CD4-positive, CD25-positive, alpha-beta regulatory T cell (primary cell): ENCODE results near the gene CD300LD. TPM values are rescaled to one million over a fixed set of nuclear protein-coding genes. Genes with fewer than 3 reads are reported as not detected.

Experiments
- ATAC-seq, 2 donors: fragments of 150-1000 bp; cut with Tn5 transposase; one replicate each; pipeline ENCODE4 v1.10.0; 2021; ENCODE audit warnings: low read depth in 2 of 2, moderate number of reproducible peaks in 2 of 2, moderate library complexity in 1 of 2
- DNase-seq, 3 donors: peaks; one replicate each; pipeline versions ENCODE4 v3.0.0 to v3.0.0-alpha.2; 2012 to 2022; ENCODE audit warnings: mixed read lengths in 1 of 3
- H3K27ac ChIP-seq: one replicate; pipeline ENCODE4 v1.7.0; 2013; ENCODE audit warnings: mild to moderate bottlenecking, low read length; ENCODE audit not compliant: insufficient read depth, poor library complexity, severe bottlenecking
- H3K27me3 ChIP-seq: one replicate; pipeline ENCODE4 v1.7.0; 2013; ENCODE audit warnings: low read length; ENCODE audit not compliant: control insufficient read depth, insufficient read depth
- H3K36me3 ChIP-seq: one replicate; pipeline ENCODE4 v1.7.0; 2013; ENCODE audit warnings: mild to moderate bottlenecking, low read length, moderate library complexity; ENCODE audit not compliant: control insufficient read depth, insufficient read depth
- H3K4me1 ChIP-seq: 2 replicates; pipeline ENCODE4 v1.7.0; 2013; ENCODE audit warnings: mild to moderate bottlenecking, low read length; ENCODE audit not compliant: insufficient read depth, control insufficient read depth, poor library complexity, severe bottlenecking
- H3K4me3 ChIP-seq: one replicate; pipeline ENCODE4 v1.7.0; 2013; ENCODE audit warnings: low read depth, mild to moderate bottlenecking, low read length, moderate library complexity
- H3K9me3 ChIP-seq, 2 experiments: 1 replicate in 1 of 2; 2 replicates in 1 of 2; pipeline ENCODE4 v1.7.0; 2013; ENCODE audit warnings: low read length in 2 of 2, mild to moderate bottlenecking in 1 of 2, moderate library complexity in 1 of 2; ENCODE audit not compliant: control insufficient read depth in 2 of 2
- H3K27ac Mint-ChIP-seq, 3 donors: one replicate each; pipeline ENCODE4 v1.8.0; 2020 to 2022; ENCODE audit warnings: mild to moderate bottlenecking in 3 of 3, mixed read lengths in 3 of 3, moderate library complexity in 2 of 3
- H3K27me3 Mint-ChIP-seq: one replicate; pipeline ENCODE4 v1.8.0; 2022; ENCODE audit warnings: mild to moderate bottlenecking, mixed read lengths
- H3K36me3 Mint-ChIP-seq: one replicate; pipeline ENCODE4 v1.8.0; 2020; ENCODE audit warnings: mixed read lengths
- H3K4me1 Mint-ChIP-seq, 4 donors: one replicate each; pipeline ENCODE4 v1.8.0; 2020 to 2022; ENCODE audit warnings: mixed read lengths in 4 of 4, mild to moderate bottlenecking in 1 of 4
- H3K4me3 Mint-ChIP-seq, 4 donors: one replicate each; pipeline ENCODE4 v1.8.0; 2020 to 2022; ENCODE audit warnings: mild to moderate bottlenecking in 4 of 4, mixed read lengths in 4 of 4, moderate library complexity in 3 of 4
- H3K9me3 Mint-ChIP-seq, 7 donors: one replicate each; pipeline ENCODE4 v1.8.0; 2020 to 2022; ENCODE audit warnings: mixed read lengths in 7 of 7, mild to moderate bottlenecking in 3 of 7, moderate library complexity in 2 of 7
- polyA plus RNA-seq, 4 donors: library from polyadenylated mRNA; unstranded; fragments of 300-500 nt; fragmentation: Illumina TruSeq; gene quantifications; one replicate each; pipeline ENCODE4 v1.2.3, GENCODE V29; 2021
- total RNA-seq: library from RNA; stranded (reverse); gene quantifications from one replicate; pipeline ENCODE4 v1.2.3, GENCODE V29; 2022

Gene CD300LD
- total and polyA plus RNA-seq, 5 donors from 2014 or later = not detected

- H3K27me3 Mint-ChIP-seq = peaks cover 22% of the 10 kb centered on the region
- peaks cover 0 to 7% (median 6%) of the 10 kb centered on the region in 4 donors for H3K4me1 Mint-ChIP-seq
- no peak overlapping the region for H3K4me3 ChIP-seq
- no peak for DNase-seq
- no peaks in the 10 kb centered on the region for H3K9me3 ChIP-seq
- H3K36me3 ChIP-seq = no peaks in the 10 kb centered on the region
- no peaks in the 10 kb centered on the region for H3K9me3 Mint-ChIP-seq
- H3K27me3 ChIP-seq = peaks cover 9% of the 10 kb centered on the region
- H3K4me3 Mint-ChIP-seq = no peak overlapping the region
- peak overlapping the region in 1 of 3 donors; percentile 30 for H3K27ac Mint-ChIP-seq
- H3K27ac ChIP-seq = no peak overlapping the region
- ATAC-seq = no peak
- H3K4me1 ChIP-seq = peaks cover 5% of the 10 kb centered on the region
- H3K36me3 Mint-ChIP-seq = no peaks in the 10 kb centered on the region
Measured at GRCh38 chr17:74599023-74599399, 6.9 kb upstream of the CD300LD start.

GRCh38 chr17:74598346-74599022 lies 6.4 kb upstream of the CD300LD start:
- H3K4me1 ChIP-seq = peaks cover 5% of the 10 kb centered on the region
- no peaks in the 10 kb centered on the region for H3K36me3 ChIP-seq
- no peaks in the 10 kb centered on the region for H3K9me3 ChIP-seq
- no peak overlapping the region for H3K27ac ChIP-seq
- H3K27me3 Mint-ChIP-seq = peaks cover 22% of the 10 kb centered on the region
- H3K9me3 Mint-ChIP-seq = no peaks in the 10 kb centered on the region
- peaks cover 7% of the 10 kb centered on the region for H3K27me3 ChIP-seq
- ATAC-seq (peak in 1 of 2 donors; percentile 42), DNase-seq (peak in 1 of 3 donors; percentile 45)
- no peaks in the 10 kb centered on the region for H3K36me3 Mint-ChIP-seq
- H3K4me1 Mint-ChIP-seq = peaks cover 0 to 7% (median 6%) of the 10 kb centered on the region in 4 donors
- no peak overlapping the region for H3K4me3 ChIP-seq
- no peak overlapping the region for H3K4me3 Mint-ChIP-seq
- H3K27ac Mint-ChIP-seq = peak overlapping the region in 1 of 3 donors; percentile 30

GRCh38 chr17:74597069-74597790 lies 5.1 kb upstream of the CD300LD start:
- H3K36me3 Mint-ChIP-seq = no peaks in the 10 kb centered on the region
- H3K36me3 ChIP-seq = no peaks in the 10 kb centered on the region
- no peak overlapping the region for H3K4me3 ChIP-seq
- H3K27me3 ChIP-seq = peaks cover 6% of the 10 kb centered on the region
- no peak overlapping the region for H3K27ac ChIP-seq
- ATAC-seq (no peak), DNase-seq (no peak)
- H3K4me3 Mint-ChIP-seq = no peak overlapping the region
- H3K9me3 ChIP-seq = no peaks in the 10 kb centered on the region
- H3K4me1 ChIP-seq = peaks cover 5% of the 10 kb centered on the region
- H3K9me3 Mint-ChIP-seq = peaks cover 0 to 4% (median 0%) of the 10 kb centered on the region in 7 donors
- H3K4me1 Mint-ChIP-seq = peaks cover 0 to 10% (median 7%) of the 10 kb centered on the region in 4 donors
- H3K27ac Mint-ChIP-seq = no peak overlapping the region
- peaks cover 33% of the 10 kb centered on the region for H3K27me3 Mint-ChIP-seq

GRCh38 chr17:74595037-74595750 lies 3.1 kb upstream of the CD300LD start:
- no peak overlapping the region for H3K27ac ChIP-seq
- Mint-ChIP-seq H3K9me3 (peaks cover 0 to 4% (median 0%) of the 10 kb centered on the region in 7 donors), H3K36me3 (no peaks in the 10 kb centered on the region), H3K27me3 (peaks cover 27% of the 10 kb centered on the region), H3K4me1 (peaks cover 0 to 14% (median 7%) of the 10 kb centered on the region in 4 donors), H3K27ac (peak overlapping the region in 1 of 3 donors; percentile 20), H3K4me3 (no peak overlapping the region)
- H3K9me3 ChIP-seq = no peaks in the 10 kb centered on the region
- peaks cover 8% of the 10 kb centered on the region for H3K27me3 ChIP-seq
- no peak overlapping the region for H3K4me3 ChIP-seq
- H3K36me3 ChIP-seq = no peaks in the 10 kb centered on the region
- peaks cover 5% of the 10 kb centered on the region for H3K4me1 ChIP-seq
- DNase-seq (no peak), ATAC-seq (no peak)

GRCh38 chr17:74591503-74591902 lies 580 bp downstream of the CD300LD start:
- Histone ChIP-seq H3K4me1 (no peaks in the 10 kb centered on the region), H3K9me3 (no peaks in the 10 kb centered on the region), H3K27me3 (peaks cover 6% of the 10 kb centered on the region), H3K27ac (no peak overlapping the region), H3K4me3 (no peak overlapping the region), H3K36me3 (no peaks in the 10 kb centered on the region)
- Mint-ChIP-seq H3K27ac (no peak overlapping the region), H3K4me3 (no peak overlapping the region), H3K4me1 (peaks cover 0 to 7% (median 1%) of the 10 kb centered on the region in 4 donors), H3K36me3 (no peaks in the 10 kb centered on the region), H3K9me3 (peaks cover 0 to 4% (median 0%) of the 10 kb centered on the region in 7 donors), H3K27me3 (peaks cover 19% of the 10 kb centered on the region)
- no peak for DNase-seq
- no peak for ATAC-seq

- Histone ChIP-seq H3K4me1 (no peaks in the 10 kb centered on the region), H3K9me3 (peaks cover 0 to 4% of the 10 kb centered on the region in 2 experiments), H3K27me3 (no peaks in the 10 kb centered on the region), H3K4me3 (no peak overlapping the region), H3K27ac (no peak overlapping the region), H3K36me3 (no peaks in the 10 kb centered on the region)
- H3K4me3 Mint-ChIP-seq = no peak overlapping the region
- DNase-seq (no peak), ATAC-seq (no peak)
- peaks cover 0 to 5% (median 0%) of the 10 kb centered on the region in 7 donors for H3K9me3 Mint-ChIP-seq
- H3K27ac Mint-ChIP-seq = no peak overlapping the region
- no peaks in the 10 kb centered on the region for H3K36me3 Mint-ChIP-seq
- H3K27me3 Mint-ChIP-seq = peaks cover 7% of the 10 kb centered on the region
- H3K4me1 Mint-ChIP-seq = no peaks in the 10 kb centered on the region
Measured at GRCh38 chr17:74585711-74586110, 6.4 kb downstream of the CD300LD start.

- H3K27ac Mint-ChIP-seq = no peak overlapping the region
- no peak overlapping the region for H3K27ac ChIP-seq
- H3K4me1 ChIP-seq = no peaks in the 10 kb centered on the region
- no peak for ATAC-seq
- H3K9me3 ChIP-seq = peaks cover 0 to 4% of the 10 kb centered on the region in 2 experiments
- H3K27me3 Mint-ChIP-seq = peaks cover 7% of the 10 kb centered on the region
- H3K9me3 Mint-ChIP-seq = peaks cover 0 to 5% (median 0%) of the 10 kb centered on the region in 7 donors
- no peaks in the 10 kb centered on the region for H3K36me3 ChIP-seq
- no peak overlapping the region for H3K4me3 Mint-ChIP-seq
- H3K27me3 ChIP-seq = no peaks in the 10 kb centered on the region
- peaks cover 0 to 10% (median 0%) of the 10 kb centered on the region in 4 donors for H3K4me1 Mint-ChIP-seq
- no peak overlapping the region for H3K4me3 ChIP-seq
- H3K36me3 Mint-ChIP-seq = no peaks in the 10 kb centered on the region
- DNase-seq = no peak
Measured at GRCh38 chr17:74584292-74585060, 7.6 kb downstream of the CD300LD start.
